Muscle layer of colon (tissue), 2 donors: ENCODE results near the gene PIK3R1.

Experiments
- H3K27ac ChIP-seq: one replicate; pipeline ENCODE4 v1.7.0; 2013; ENCODE audit warnings: low read depth, mild to moderate bottlenecking, low read length, moderate library complexity
- H3K27me3 ChIP-seq, 2 donors: one replicate each; pipeline ENCODE4 v1.7.0; 2013; ENCODE audit warnings: low read length in 2 of 2, mild to moderate bottlenecking in 2 of 2; ENCODE audit not compliant: insufficient read depth in 2 of 2, control insufficient read depth in 1 of 2
- H3K36me3 ChIP-seq: one replicate; pipeline ENCODE4 v1.7.0; 2013; ENCODE audit warnings: mild to moderate bottlenecking, low read length; ENCODE audit not compliant: insufficient read depth
- H3K4me1 ChIP-seq: one replicate; pipeline ENCODE4 v1.7.0; 2013; ENCODE audit warnings: mild to moderate bottlenecking, low read length; ENCODE audit not compliant: insufficient read depth
- H3K4me3 ChIP-seq, 2 donors: one replicate each; pipeline ENCODE4 v1.7.0; 2013; ENCODE audit warnings: low read length in 2 of 2, low read depth in 1 of 2, mild to moderate bottlenecking in 1 of 2, moderate library complexity in 1 of 2
- H3K9ac ChIP-seq: one replicate; pipeline ENCODE4 v1.7.0; 2013; ENCODE audit warnings: low read length
- H3K9me3 ChIP-seq: one replicate; pipeline ENCODE4 v1.7.0; 2013; ENCODE audit warnings: mild to moderate bottlenecking, low read length
- donor health status: abdominal sarcoma.
- donor health status: Adenocarcinoma of cecum.

Gene PIK3R1

DNA sequence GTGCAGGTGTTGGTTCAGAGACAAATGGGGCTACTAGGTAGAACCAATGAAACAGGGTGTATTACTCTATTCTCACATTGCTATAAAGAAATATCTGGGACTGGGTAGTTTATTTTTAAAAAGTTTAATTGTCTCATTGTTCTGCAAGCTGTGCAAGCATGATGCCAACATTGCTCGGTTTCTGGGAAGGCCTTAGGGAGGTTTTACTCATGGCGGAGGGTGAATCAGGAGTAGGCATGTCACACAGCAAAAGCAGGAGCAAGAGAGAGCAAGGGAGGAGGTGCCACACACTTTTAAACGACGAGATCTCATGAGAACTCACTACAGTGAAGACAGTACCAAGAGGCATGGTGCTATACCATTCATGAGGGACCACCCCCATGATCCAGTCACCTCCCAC lies 134.6 kb downstream of the PIK3R1 start:
- Histone ChIP-seq H3K27me3 (no peaks in the 10 kb centered on the region), H3K9ac (no peak overlapping the region), H3K4me3 (no peak overlapping the region), H3K9me3 (no peaks in the 10 kb centered on the region), H3K27ac (no peak overlapping the region), H3K4me1 (no peaks in the 10 kb centered on the region), H3K36me3 (no peaks in the 10 kb centered on the region)
